SK-N-SH (cell line): Measurements from ENCODE around the gene ZBTB49.

Source experiments
- CTCF ChIP-seq: fragments of 200-600 bp; sonication (generic); IDR thresholded peaks from 2 replicates; pipeline ENCODE4 v1.6.1; 2017; ENCODE audit warnings: antibody characterized with exemption, mild to moderate bottlenecking, moderate library complexity
- FOXJ3 ChIP-seq: sonication (generic); formaldehyde crosslinking; IDR thresholded peaks from 2 replicates; pipeline ENCODE4 v1.5.1; 2020; ENCODE audit warnings: mild to moderate bottlenecking, missing genetic modification reagents
- GABPA ChIP-seq: IDR thresholded peaks from 2 replicates; pipeline ENCODE4 v1.4.0; 2012; ENCODE audit warnings: low read depth, mild to moderate bottlenecking
- MAX ChIP-seq: IDR thresholded peaks from 2 replicates; pipeline ENCODE4 v1.4.0; 2012; ENCODE audit warnings: low read depth
- MEF2A ChIP-seq: IDR thresholded peaks from 2 replicates; pipeline ENCODE4 v1.4.0; 2012; ENCODE audit warnings: low read depth, borderline replicate concordance
- NRF1 ChIP-seq: IDR thresholded peaks from 2 replicates; pipeline ENCODE4 v1.6.1; 2012; ENCODE audit warnings: low read depth, mild to moderate bottlenecking, low read length
- SIN3A ChIP-seq: IDR thresholded peaks from 2 replicates; pipeline ENCODE4 v1.6.1; 2012; ENCODE audit warnings: low read depth, mild to moderate bottlenecking, low read length, moderate library complexity, borderline replicate concordance
- USF2 ChIP-seq: fragments of 150-350 bp; IDR thresholded peaks from 2 replicates; pipeline ENCODE4 v1.6.1; 2017; ENCODE audit warnings: antibody characterized with exemption, low read length, low read depth, borderline replicate concordance
- TF ChIP-seq, protein P1 (sequence below): fragments of 150-350 bp; IDR thresholded peaks from 2 replicates; pipeline ENCODE4 v1.6.1; 2016; ENCODE audit warnings: mild to moderate bottlenecking, low read depth, low read length

DNA sequence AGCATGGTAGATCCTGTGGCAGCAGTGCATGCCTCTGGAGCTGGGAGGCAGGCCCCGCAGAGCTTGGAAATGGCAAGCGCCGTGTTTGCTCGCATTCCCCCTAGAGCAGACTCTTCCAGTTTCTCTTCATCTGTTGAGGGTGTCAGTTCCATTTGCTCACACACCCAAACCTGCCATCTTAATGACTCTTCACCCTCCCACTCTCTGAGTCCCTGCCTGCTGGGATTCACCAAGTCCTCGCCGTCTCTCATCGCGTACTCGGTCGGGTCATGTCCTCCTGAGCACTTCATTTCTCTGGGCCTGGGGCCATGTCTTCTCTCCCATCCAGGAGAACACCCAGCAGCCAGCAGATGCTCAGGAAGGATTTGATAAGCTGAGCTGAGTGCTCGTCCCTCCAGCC, 16.9 kb downstream of the ZBTB49 start:
- TF ChIP-seq, protein P1, sequence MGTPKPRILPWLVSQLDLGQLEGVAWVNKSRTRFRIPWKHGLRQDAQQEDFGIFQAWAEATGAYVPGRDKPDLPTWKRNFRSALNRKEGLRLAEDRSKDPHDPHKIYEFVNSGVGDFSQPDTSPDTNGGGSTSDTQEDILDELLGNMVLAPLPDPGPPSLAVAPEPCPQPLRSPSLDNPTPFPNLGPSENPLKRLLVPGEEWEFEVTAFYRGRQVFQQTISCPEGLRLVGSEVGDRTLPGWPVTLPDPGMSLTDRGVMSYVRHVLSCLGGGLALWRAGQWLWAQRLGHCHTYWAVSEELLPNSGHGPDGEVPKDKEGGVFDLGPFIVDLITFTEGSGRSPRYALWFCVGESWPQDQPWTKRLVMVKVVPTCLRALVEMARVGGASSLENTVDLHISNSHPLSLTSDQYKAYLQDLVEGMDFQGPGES = no peak
- TF ChIP-seq CTCF (no peak), SIN3A (no peak), MEF2A (no peak), USF2 (no peak), FOXJ3 (no peak), NRF1 (no peak), MAX (no peak), GABPA (no peak)
